ENCODE measurements around the gene ARID1B.

The ARID1B gene

DNA sequence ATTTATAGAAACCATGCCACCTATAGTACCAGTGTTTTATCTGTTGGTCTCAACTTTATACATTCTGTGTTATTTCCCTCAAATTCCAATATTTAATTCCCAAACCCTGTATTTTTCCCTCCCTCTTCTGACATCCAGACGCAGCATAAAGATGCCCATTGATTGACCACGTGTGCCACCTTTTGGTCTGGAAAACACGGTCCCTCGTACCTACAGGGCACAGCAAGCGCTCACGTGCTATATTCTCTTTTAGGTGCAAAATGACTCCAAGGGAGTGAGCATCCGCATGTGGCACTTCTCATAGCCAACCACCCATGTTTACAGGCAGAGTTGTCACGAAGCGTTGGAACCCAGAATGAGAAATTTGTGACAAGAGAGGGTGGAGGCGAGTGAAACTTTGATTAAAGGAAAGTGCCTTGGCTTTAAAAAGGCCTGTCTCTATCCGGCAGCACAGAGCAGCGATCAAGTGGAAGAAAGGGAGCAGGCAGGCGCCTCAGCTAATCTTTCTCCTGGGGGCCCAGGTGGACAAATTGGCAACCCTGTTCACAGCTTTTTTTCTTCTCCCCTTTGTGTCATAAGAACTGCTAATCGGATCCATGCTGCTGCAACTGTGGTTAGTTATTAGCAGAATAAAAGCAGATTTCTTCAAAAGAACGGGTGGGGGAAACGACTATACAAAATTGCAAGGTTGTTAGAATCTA is 320.2 kb downstream of the ARID1B start:
- DNase-seq (ENCODE audit: low read depth in 2 of 2), result no peak

DNA sequence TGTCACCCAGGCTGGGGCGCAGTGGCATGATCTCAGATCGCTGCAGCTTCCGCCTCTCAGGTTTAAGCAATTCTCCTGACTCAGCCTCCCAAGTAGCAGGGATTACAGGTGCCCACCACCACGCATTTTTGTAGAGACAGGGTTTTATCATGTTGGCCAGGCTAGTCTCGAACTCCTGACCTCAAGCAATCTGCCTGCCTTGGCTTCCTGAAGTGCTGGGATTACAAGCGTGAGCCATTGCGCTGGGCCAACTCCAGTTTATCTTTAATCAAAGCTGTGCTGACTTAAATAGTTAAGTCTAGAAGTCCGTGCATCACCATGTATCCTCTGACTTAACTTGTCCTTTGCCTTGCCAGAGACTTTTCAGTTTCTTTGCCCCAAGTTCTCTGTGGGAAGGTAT is 321.8 kb downstream of the ARID1B start:
- DNase-seq (ENCODE audit: low read depth in 2 of 2), result no peak

DNA sequence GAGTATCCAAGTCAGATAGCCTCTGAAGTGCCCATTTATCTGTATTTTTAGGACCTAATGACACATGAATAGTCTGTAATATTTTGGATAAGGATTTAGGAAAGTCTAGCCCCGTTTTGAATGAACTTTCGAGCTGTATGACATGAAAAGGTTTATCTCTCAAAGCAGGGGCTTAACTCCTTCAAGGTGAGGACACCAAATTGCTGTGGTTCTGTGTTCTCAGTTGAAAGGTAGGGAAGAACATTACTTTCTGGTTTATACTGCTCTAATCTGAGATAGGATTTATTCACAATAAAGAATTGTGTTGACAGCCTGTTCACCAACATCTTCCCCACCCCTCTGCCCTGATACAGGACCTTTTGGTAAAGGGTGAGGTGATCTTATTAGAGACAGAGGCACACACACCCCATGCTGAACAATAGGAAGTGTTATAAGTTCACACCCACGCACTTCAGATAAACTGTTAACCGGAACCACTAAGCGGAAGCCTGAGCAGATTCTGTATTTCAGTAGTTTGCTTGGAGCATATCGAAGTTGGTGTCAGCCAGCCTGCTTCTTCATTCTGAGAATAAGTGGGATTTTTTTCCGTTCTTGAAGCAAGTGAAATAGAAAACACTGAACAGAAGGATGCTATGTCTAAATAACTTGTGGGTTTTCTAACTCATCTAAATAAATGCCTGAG is 322.9 kb downstream of the ARID1B start:
- DNase-seq (ENCODE audit: low read depth in 2 of 2), result peak; percentile 12 to 21

DNA sequence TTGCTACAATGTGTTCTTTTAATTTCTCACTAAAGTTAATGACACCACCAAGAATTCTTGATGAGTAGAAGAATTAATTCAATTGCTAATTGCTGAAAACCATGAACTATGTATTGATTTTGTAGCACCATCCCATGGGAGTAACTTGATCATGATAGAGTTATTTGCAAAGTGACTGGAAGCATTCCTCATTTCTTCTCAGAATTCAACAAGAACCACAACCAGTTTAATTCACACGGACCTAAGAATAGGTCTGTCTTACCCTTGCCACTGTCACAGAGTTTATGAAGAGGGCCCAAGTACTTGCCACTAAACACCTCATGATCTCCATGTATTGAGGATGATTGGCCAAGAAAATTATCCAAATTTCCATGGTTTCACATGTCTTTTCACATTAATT is 324.0 kb downstream of the ARID1B start:
- no peak for DNase-seq (ENCODE audit: low read depth in 2 of 2)

DNA sequence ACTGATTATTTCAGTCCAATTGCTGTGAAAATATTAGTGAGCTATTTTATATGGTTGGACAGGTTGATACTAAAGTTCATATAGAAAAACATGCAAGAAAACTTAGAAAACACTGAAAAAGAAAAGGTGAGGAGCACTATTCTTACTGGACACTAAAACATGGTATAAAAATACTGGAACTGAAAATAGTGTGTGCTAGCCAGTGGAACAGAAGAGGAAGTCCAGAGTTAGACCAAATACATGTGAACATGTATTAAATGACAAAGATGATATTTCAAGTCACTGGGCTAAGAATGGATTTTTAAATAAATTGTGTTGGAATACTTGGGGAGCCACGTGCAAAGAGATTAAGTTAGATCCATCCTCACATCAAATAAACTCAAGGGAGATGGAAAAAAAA is 327.6 kb downstream of the ARID1B start:
- DNase-seq (ENCODE audit: low read depth in 2 of 2), result no peak

DNA sequence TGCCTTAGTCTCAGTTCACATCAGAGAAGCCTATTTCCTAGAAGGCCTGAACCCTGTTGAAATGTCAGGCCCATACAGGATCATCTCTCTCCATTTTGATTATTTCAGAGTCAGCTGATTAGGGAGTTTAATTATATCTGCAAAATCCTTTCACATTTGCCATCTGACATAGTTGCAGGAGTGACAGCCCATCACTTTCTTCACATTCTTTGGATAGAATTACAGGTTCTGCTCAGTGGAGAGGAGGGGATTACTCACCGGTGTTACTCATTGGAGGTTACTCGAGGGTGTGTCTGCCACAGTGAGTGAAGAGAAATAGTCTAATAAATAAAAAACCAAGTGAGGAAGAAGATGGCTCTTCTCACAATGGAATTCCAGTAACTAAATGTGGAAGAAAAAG is 329.3 kb downstream of the ARID1B start:
- no peak for DNase-seq (ENCODE audit: low read depth in 2 of 2)

DNA sequence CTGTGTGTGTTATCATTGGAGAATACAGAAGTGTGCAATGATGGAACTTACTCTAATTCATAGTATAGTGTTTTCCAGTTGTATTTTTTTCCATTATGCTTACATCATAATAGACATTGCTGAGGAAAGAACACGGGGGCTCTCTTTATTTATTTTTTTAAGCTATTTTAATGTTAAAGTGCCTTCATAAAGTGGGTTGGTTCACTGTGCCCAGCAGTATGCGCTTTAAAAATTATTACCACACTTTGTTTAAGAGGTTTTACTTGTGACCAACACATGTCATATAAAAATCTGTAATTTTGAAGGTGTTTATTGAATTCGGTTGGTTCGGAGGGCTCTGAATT is 330.4 kb downstream of the ARID1B start:
- no peak for DNase-seq (ENCODE audit: low read depth in 2 of 2)

DNA sequence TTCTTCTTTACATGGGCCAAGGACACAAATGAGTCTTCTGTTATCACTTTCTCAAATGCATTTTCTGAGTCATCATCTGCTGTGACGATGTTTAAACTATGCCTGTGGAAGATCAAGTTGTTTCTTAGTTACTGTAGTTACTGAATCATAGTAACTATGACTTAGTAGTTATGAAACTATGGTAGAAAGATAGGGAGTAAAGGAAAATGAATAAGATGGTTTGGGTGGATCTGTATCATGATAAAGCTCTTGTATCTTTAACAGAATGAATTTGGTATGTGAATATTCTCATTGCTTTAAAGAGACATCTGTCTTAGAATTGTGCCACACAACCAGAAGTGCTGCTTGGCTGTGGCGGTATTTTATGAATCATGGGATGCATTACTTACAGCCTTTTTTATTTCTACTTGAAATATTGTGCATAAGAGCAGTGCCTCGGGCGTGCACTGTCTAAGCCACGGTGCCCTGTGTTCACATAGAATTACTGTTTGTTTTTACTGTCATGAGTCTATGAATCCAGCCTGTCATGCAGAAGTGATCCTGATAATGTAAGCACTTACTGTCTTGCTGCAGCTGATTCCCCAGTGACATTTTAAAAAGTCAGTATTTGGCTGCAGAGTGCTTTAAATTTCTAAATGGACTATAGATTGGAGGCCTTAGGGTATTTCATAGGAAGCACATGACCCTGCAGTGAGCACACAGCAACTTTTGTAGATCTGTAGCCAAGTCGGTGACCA is 330.9 kb downstream of the ARID1B start:
- DNase-seq (ENCODE audit: low read depth in 2 of 2), result no peak

DNA sequence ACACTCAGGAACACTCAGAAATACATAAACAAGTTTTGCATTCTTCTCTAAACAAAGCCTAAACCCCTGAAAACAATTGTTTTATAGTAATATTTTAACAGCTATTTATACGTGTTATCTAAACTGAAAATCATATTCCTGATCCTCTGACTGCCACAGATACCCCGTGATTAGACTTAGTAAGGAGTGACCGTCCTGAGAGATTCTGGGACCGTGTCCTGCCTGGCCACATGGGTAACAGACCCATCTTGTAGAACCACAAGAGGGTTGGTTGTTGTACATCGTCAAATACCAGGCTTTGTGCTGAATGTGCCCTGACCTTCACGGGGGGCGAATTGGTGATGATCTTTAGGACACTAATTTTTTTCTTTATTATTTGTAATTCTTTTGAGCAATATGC is 331.7 kb downstream of the ARID1B start:
- no peak for DNase-seq (ENCODE audit: low read depth in 2 of 2)

DNA sequence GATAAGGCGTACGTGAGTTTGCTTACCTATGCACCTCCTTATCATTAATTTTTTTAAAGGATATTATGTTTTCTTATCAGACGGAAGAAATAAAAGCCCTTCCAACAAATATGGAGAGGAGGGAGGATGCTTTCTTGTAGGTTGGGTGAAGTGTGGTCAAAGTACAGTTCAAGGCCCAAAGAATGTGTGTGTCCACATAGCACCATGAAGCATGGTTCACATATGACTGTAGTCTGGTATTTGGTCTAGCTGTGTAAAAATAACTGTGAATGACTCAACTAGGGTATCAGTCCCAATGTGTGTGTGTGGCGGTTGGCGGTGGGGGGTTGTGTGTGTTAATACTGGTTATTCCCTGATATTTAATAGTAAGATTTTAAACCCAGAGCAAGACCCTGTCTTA is 333.4 kb downstream of the ARID1B start:
- DNase-seq (ENCODE audit: low read depth in 2 of 2), result no peak

DNA sequence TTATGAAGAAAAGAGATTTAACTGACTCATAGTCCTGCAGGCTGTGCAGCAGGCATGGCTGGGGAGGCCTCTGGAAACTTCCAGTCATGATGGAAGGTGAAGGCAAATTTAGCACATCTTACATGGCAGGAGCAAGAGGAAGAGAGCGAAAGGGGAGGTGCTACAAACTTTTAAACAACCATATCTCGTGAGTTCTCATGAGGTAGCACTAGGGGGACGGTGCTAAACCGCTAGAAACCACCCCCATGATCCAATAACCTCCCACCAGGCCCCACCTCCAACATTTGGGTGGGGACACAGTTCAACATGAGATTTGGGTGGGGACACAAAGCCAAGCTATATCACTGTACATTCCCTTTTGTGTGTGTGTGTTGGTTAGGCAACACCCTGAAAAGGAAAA is 336.2 kb downstream of the ARID1B start:
- DNase-seq (ENCODE audit: low read depth in 2 of 2), result no peak

DNA sequence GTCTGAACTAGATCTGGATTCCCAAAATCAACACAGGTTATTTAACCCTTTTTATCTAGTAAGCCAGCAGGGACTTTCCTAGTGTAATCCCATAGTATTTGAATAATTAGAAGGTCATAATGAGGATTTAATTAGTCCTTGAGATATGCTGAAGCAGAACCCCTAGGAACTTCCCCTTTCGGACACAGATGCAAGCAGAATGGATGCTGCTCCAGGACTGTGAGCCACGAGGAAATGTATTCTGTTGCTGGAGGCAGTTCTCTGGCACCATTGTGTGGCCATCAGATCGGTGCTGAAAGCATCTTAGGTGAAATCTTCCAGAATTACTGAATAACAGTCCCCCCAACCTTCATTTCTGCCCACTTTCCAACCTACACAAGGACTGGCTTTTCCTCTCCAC is 339.2 kb downstream of the ARID1B start:
- no peak for DNase-seq (ENCODE audit: low read depth in 2 of 2)

DNA sequence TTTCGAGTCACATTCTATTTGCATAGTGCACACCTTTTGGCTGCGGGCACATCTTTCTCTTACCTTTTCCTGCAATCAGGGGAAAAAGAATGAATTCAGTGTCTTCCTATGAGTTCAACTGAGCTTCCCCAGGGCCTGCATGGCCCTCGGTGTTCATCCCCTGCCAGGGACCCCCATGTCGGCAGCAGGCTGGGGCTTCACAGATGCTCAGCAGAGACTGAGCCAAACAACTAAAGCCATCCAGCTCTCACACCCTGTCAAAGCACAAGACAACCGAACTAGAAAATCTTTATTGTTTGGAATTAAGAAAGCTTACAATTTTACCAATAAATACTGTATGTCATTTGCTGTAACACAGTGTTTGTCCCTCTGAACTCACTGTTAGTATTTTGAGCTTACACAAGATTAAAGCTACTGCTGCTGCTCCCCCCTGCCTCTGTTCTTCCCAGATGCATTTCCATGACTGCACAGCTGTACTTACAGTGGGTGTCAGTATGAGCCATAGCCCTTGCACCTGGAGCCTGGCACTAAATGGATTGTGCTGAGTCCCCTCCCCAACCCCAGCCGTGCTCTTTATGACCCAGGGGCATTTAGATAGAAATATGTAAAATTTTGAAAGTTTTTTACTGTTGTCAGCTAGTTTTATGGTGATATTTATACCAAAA is 340.4 kb downstream of the ARID1B start:
- DNase-seq (ENCODE audit: low read depth in 2 of 2), result no peak

DNA sequence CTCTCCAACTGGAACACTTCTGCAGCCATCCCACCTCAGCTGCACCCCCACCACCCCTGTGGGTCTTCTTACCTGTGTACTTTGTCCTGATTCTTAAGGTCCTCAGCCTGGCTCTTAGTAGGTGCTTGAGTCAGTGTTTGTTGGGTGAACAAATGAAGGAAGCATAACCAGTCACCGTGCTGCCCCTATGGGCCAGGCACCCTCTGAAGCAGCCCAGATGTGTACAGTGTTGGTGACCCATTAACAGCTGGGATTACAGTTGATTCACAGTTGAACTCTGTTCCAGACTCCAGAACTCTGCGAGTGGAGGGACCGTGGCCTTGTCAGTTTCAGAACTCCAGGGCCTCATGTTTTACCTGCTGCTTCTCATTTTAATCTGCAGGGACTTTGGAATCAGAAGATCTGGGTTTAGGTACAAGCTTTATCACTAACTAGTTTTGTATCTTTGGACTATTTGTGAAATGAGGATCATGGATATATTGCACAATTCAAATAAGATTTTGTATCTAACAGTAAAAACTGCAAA is 342.4 kb downstream of the ARID1B start:
- DNase-seq (ENCODE audit: low read depth in 2 of 2), result no peak

DNA sequence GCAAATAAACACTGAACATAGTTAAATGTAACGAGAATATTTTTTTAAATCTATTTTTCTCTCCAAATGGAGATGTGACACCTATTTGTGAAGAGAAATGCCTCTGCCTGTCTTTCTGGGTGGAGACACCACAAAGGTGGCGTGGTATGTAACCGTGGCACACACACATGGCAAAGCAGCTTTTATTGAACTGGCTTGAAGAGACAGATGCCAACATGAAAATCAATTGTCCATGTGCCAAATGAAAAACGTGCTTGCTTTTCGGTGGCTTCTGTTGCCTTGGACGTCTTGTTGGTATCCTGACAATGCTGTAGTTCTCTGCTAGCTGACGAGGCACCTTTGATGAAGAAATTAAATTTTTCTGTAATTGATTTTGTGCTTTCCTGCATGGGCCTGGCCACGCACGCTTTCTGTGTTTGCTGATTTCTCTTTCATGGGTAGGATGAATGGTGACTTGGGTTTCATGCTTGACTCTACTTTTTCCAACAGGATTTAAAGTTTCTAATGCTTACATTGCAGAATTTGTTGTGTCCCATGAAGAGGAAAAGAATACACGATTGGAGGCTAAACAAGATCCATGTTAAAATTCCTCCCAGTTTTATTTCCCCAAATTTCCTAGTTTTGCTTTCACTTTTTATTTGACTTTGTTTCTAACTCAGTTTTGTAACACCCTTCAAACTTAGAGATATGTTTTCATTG is 343.5 kb downstream of the ARID1B start:
- DNase-seq (ENCODE audit: low read depth in 2 of 2), result no peak

DNA sequence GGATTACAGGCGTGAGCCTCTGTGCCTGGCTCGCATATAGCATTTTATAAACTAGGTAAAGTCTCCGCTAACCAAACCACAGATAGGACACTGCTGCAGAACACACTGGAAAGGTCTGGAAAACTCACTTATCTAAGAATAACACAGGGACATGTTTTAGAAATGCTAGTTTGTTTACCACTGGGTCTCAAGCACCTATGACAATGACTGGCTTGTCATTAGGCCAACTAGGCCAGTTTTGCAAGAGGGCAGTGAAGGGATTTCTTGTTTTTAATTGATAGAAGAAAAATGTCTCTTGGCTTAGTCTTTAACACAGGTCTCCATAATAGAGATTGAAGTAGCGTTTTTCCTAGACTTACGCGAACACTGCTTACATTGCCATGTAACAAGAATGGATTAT is 344.7 kb downstream of the ARID1B start:
- no peak for DNase-seq (ENCODE audit: low read depth in 2 of 2)

DNA sequence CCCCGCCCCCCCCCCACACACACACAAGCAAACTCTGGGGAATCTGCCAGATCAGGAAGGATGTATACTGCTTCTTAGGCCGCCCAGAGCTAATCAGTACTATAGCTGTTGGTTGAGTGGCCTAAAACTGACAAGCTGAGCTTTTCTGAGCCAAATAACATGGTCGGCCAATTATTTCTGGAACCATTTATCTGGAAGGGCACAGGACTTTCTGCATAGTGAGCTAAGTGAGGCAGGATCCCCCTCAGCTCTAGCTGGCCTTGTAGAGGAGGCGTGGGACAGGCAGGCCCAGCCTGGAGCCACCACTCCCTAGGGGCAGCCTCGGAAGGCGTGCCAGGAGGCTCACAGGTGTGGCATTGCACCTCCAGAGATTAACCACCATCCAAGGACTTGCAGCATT is 346.1 kb downstream of the ARID1B start:
- no peak for DNase-seq (ENCODE audit: low read depth in 2 of 2)

DNA sequence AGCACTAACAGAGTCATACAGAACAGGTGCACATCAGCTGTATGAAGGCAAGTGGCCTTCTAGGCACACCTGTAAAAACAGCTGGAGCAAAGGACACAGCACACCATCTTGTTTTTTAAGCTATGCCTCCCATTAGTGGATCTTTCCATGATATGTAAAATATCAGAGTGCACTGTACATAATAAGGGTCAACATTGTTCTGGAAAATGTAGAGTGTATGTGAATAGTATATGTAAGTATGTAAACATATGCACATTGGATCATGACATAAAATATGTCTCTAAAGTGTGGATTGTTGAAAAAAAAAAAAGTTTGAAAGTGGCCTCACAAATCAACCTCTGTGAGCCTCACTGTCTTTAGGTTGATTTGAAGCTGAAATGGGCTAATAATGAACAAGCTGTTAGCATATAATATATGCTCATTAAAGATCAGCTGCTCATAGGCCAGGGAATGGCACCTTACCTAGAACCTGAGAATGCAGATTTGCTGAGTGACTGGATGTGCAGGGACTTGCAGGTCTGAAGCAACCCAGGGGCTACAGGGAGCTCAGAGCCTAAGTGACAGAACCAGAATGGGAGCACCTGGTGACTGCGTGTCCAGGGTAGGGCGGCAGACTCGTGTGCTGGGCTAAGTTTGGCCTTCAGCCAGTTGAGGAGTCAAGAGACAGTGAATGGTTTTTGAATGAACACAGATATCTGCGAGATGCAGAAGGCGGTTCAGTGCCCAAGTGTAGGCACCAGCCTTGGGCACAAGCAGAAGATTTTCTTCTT is 347.5 kb downstream of the ARID1B start:
- no peak for DNase-seq (ENCODE audit: low read depth in 2 of 2)

DNA sequence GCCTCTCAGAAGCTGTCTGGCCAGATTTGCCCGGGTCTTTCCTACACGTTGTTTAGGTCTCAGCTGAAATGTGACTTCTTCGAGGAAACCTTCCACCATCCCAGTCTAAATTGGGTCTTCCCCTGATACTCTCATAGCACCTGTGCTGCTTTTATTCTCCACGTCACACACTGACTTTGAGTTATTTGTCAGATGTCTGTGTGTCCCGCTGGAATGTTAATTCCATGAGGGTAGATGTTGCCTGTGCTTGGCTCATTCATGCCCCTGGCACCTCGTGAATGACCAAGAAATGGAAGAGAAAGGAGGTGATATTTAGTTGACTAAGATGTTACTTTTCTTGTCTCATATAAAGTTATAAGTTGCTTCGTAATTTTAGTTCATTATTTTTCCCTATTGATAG is 348.4 kb downstream of the ARID1B start:
- no peak for DNase-seq (ENCODE audit: low read depth in 2 of 2)

DNA sequence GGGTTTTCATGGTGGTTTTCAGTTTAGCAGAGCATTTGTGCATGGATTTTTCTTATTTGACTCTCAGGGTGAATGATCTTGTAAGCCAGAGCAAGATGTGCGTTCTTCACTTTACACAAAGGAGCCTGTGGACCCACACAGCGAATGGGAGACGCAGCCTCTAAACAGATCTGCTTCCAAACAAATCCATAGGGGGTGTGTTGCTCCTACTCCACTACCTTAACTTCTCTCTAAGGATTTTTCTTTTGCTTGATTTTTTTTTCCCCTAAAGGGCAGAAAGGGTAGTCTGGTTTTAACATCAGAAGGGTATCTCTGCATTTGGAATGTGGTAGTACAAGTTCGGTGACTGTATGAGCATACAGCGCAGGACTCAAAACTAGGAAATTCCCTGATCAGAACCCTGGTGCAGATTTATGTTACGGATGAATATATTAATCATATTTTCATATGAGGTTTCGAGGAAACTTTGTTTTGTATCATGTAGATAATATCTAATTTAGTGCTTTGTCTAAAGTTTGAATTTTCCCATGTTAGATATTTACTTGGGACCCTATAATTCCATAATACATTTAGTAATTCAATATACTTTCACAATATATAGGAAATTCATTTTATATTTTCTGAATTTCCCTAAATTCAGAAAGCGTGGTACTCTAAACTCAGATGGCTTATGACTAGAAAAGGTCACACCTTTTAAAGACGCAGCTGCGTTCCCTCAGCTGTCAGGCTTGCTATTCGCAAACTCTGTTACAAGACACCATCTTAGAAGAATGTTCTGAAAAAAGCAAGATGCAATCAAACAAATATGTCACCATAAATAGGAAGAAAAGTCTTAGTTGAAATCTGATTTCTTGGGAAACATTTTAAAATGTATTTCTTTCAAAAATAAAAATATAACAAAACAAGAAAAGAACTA is 349.3 kb downstream of the ARID1B start:
- DNase-seq (ENCODE audit: low read depth in 2 of 2), result no peak

Data from stimulated activated CD8-positive, alpha-beta memory T cell treated with anti-CD3 and anti-CD28 coated beads, Interleukin-2, amount 100 ng/mL, for 1 hour (primary cell).